Mucosa of gallbladder (tissue), 1 donor: ENCODE data around the gene ANO4. TPM values are rescaled to one million over a fixed set of nuclear protein-coding genes. Genes with fewer than 3 reads are reported as not detected.
A peak's percentile ranks its signal among the peaks of the same experiment; 100 is the strongest.
"Not testable (repeated sequence)": the region's sequence is repeated elsewhere in the genome, so short reads cannot be mapped to it uniquely, and the experiment has no call there.

Source experiments
- DNase-seq: peaks from one replicate; pipeline ENCODE4 v3.0.0-alpha.2; 2020; ENCODE audit warnings: low spot score
- total RNA-seq: library from RNA; stranded (reverse); gene quantifications from one replicate; pipeline ENCODE4 v1.2.1, GENCODE V29; 2021
- donor health status: DM: no; HTN: no; CAD: no.

The ANO4 gene
- total RNA-seq, 1 donor from 2014 or later, result 0.12 TPM

GRCh38 chr12:101044512-101045059 is 250.0 kb downstream of the ANO4 start:
- no peak for DNase-seq

GRCh38 chr12:101045486-101046464 is 251.2 kb downstream of the ANO4 start:
- DNase-seq, result no peak

- no peak for DNase-seq
Measured at GRCh38 chr12:101047652-101048051, 253.1 kb downstream of the ANO4 start.

GRCh38 chr12:101050631-101051030 is 256.1 kb downstream of the ANO4 start:
- no peak for DNase-seq

GRCh38 chr12:101051151-101051550 is 256.6 kb downstream of the ANO4 start:
- DNase-seq, result no peak

- peak; percentile 16 for DNase-seq
Measured at GRCh38 chr12:101051901-101052550, 257.4 kb downstream of the ANO4 start.

- no peak for DNase-seq
Measured at GRCh38 chr12:101053203-101053602, 258.6 kb downstream of the ANO4 start.

- DNase-seq, result no peak
Measured at GRCh38 chr12:101055940-101056339, 261.4 kb downstream of the ANO4 start.

- DNase-seq, result not testable (repeated sequence)
Measured at GRCh38 chr12:101062508-101062907, 267.9 kb downstream of the ANO4 start.

GRCh38 chr12:101064721-101065120 is 270.1 kb downstream of the ANO4 start:
- DNase-seq, result no peak

GRCh38 chr12:101066489-101066888 is 271.9 kb downstream of the ANO4 start:
- DNase-seq, result no peak

GRCh38 chr12:101068402-101068801 is 273.8 kb downstream of the ANO4 start:
- no peak for DNase-seq

GRCh38 chr12:101068836-101069235 is 274.3 kb downstream of the ANO4 start:
- no peak for DNase-seq

GRCh38 chr12:101074940-101075680 is 280.5 kb downstream of the ANO4 start:
- no peak for DNase-seq

GRCh38 chr12:101076921-101077320 is 282.3 kb downstream of the ANO4 start:
- DNase-seq, result no peak

- no peak for DNase-seq
Measured at GRCh38 chr12:101077791-101078528, 283.4 kb downstream of the ANO4 start.

- DNase-seq, result no peak
Measured at GRCh38 chr12:101078536-101079285, 284.1 kb downstream of the ANO4 start.

GRCh38 chr12:101082706-101083105 is 288.1 kb downstream of the ANO4 start:
- DNase-seq, result no peak

- DNase-seq, result no peak
Measured at GRCh38 chr12:101086490-101087135, 292.0 kb downstream of the ANO4 start.

GRCh38 chr12:101087920-101088319 is 293.3 kb downstream of the ANO4 start:
- DNase-seq, result no peak
